NCI-H446 (cell line): ENCODE measurements around the gene AARSD1.
"Not testable (repeated sequence)": the region's sequence is repeated elsewhere in the genome, so short reads cannot be mapped to it uniquely, and the experiment has no call there.

Source experiments
- DNase-seq, 2 experiments: peaks; one replicate each; lab custom pipeline; 2025; lab: John Stamatoyannopoulos, UW

The AARSD1 gene

GRCh38 chr17:42919522-42920077, 44.7 kb downstream of the AARSD1 start:
- DNase-seq = not testable (repeated sequence)

- DNase-seq = no peak
Measured at GRCh38 chr17:42918902-42919521, 45.2 kb downstream of the AARSD1 start.

GRCh38 chr17:42917236-42917603, 47.0 kb downstream of the AARSD1 start:
- DNase-seq = no peak

GRCh38 chr17:42916388-42917235, 47.6 kb downstream of the AARSD1 start:
- not testable (repeated sequence) for DNase-seq

- DNase-seq = not testable (repeated sequence)
Measured at GRCh38 chr17:42915288-42915687, 49.0 kb downstream of the AARSD1 start.

- DNase-seq = no peak
Measured at GRCh38 chr17:42913981-42914617, 50.2 kb downstream of the AARSD1 start.

- no peak for DNase-seq
Measured at GRCh38 chr17:42913522-42913921, 50.7 kb downstream of the AARSD1 start.

- no peak for DNase-seq
Measured at GRCh38 chr17:42908872-42909700, 55.2 kb downstream of the AARSD1 start.

- DNase-seq = no peak
Measured at GRCh38 chr17:42906772-42907446, 57.3 kb downstream of the AARSD1 start.

GRCh38 chr17:42904110-42904469, 60.2 kb downstream of the AARSD1 start:
- peak in 1 of 2 experiments; percentile 25 for DNase-seq

- DNase-seq = no peak
Measured at GRCh38 chr17:42901535-42902229, 62.6 kb downstream of the AARSD1 start.
